ENCODE data around the gene RFFL. TPM values are rescaled to one million over a fixed set of nuclear protein-coding genes. Genes with fewer than 3 reads are reported as not detected.

RFFL gene
- total RNA-seq, 4 donors from 2014 or later = 11.5 to 38.5 (median 14.6) TPM

- peak overlapping the region; percentile 86 to 88 for H3K27ac ChIP-seq
- TF ChIP-seq POLR2A (IDR thresholded peaks at IDR 0.05) (no peak), CTCF (IDR thresholded peaks at IDR 0.05) (peak in 1 of 4 experiments; percentile 1)
- H3K27me3 ChIP-seq = no peaks in the 10 kb centered on the region
- H3K4me3 ChIP-seq = peak overlapping the region; percentile 81 to 97
- intact Hi-C loops (cut with DNase I; ENCODE audit: low total_unique reads) = no loop called here
- DNase-seq = peak in 1 of 2 donors; percentile 18
- peaks cover 0 to 5% of the 10 kb centered on the region in 2 donors for H3K4me1 ChIP-seq
- no peaks in the 10 kb centered on the region for H3K36me3 ChIP-seq
- H3K9me3 ChIP-seq = no peaks in the 10 kb centered on the region
Measured at GRCh38 chr17:35089586-35090296, 26.2 kb upstream of the RFFL start.

GRCh38 chr17:35088881-35089585 lies 25.5 kb upstream of the RFFL start:
- Histone ChIP-seq H3K27me3 (no peaks in the 10 kb centered on the region), H3K9me3 (no peaks in the 10 kb centered on the region), H3K36me3 (no peaks in the 10 kb centered on the region), H3K4me1 (peaks cover 0 to 5% of the 10 kb centered on the region in 2 donors), H3K27ac (peak overlapping the region; percentile 86 to 88), H3K4me3 (peak overlapping the region; percentile 81 to 97)
- TF ChIP-seq POLR2A (IDR thresholded peaks at IDR 0.05) (peak in 1 of 2 donors; percentile 33), CTCF (IDR thresholded peaks at IDR 0.05) (peak; percentile 63 to 94 (median 93))
- intact Hi-C loops (cut with DNase I; ENCODE audit: low total_unique reads) = no loop called here
- DNase-seq = peak; percentile 81 to 89

GRCh38 chr17:35088356-35088880 lies 24.9 kb upstream of the RFFL start:
- Histone ChIP-seq H3K4me3 (peak overlapping the region; percentile 81 to 97), H3K36me3 (no peaks in the 10 kb centered on the region), H3K27ac (peak overlapping the region; percentile 86 to 88), H3K4me1 (peaks cover 0 to 5% of the 10 kb centered on the region in 2 donors), H3K27me3 (no peaks in the 10 kb centered on the region), H3K9me3 (no peaks in the 10 kb centered on the region)
- intact Hi-C loops (cut with DNase I; ENCODE audit: low total_unique reads) = no loop called here
- peak; percentile 35 to 42 for DNase-seq
- TF ChIP-seq POLR2A (IDR thresholded peaks at IDR 0.05) = no peak
- no peak for TF ChIP-seq CTCF (IDR thresholded peaks at IDR 0.05)

- peak overlapping the region; percentile 86 to 88 for H3K27ac ChIP-seq
- H3K27me3 ChIP-seq = no peaks in the 10 kb centered on the region
- TF ChIP-seq POLR2A (IDR thresholded peaks at IDR 0.05) (no peak), CTCF (IDR thresholded peaks at IDR 0.05) (no peak)
- H3K4me1 ChIP-seq = peaks cover 0 to 5% of the 10 kb centered on the region in 2 donors
- no peaks in the 10 kb centered on the region for H3K36me3 ChIP-seq
- H3K9me3 ChIP-seq = no peaks in the 10 kb centered on the region
- DNase-seq = no peak
- intact Hi-C loops (cut with DNase I; ENCODE audit: low total_unique reads) = no loop called here
- H3K4me3 ChIP-seq = peak overlapping the region; percentile 81 to 97
Measured at GRCh38 chr17:35087731-35088355, 24.3 kb upstream of the RFFL start.

All from uterus (tissue), 4 donors.